Activated naive CD8-positive, alpha-beta T cell (primary cell): ENCODE data around the gene SPATA2L.

Source experiments
- H3K27ac Mint-ChIP-seq: one replicate; pipeline ENCODE4 v1.8.0; 2021; ENCODE audit warnings: mixed read lengths
- H3K27me3 Mint-ChIP-seq: one replicate; pipeline ENCODE4 v1.8.0; 2021; ENCODE audit warnings: mixed read lengths
- H3K36me3 Mint-ChIP-seq: one replicate; pipeline ENCODE4 v1.8.0; 2021; ENCODE audit warnings: mixed read lengths
- H3K4me1 Mint-ChIP-seq: one replicate; pipeline ENCODE4 v1.8.0; 2021; ENCODE audit warnings: low read depth, mixed read lengths
- H3K4me3 Mint-ChIP-seq: one replicate; pipeline ENCODE4 v1.8.0; 2021; ENCODE audit warnings: mild to moderate bottlenecking, mixed read lengths
- H3K9me3 Mint-ChIP-seq: one replicate; pipeline ENCODE4 v1.8.0; 2021; ENCODE audit warnings: low read depth, mixed read lengths

SPATA2L gene

GRCh38 chr16:89701425-89702406 lies at the start of gene SPATA2L:
TSS of gene SPATA2L (minus strand) at chr16:89701705. CDS start at chr16:89701232, 473 bp downstream.
- peak within 1 kb of the TSS; percentile 41 for H3K27ac Mint-ChIP-seq
- H3K4me3 Mint-ChIP-seq: peak within 1 kb of the TSS; percentile 77
- no peaks in the 10 kb centered on the region for H3K9me3 Mint-ChIP-seq
- H3K4me1 Mint-ChIP-seq: peaks cover 14% of the 10 kb centered on the region
- no peaks in the 10 kb centered on the region for H3K27me3 Mint-ChIP-seq
- peaks cover 2% of the 10 kb centered on the region for H3K36me3 Mint-ChIP-seq

GRCh38 chr16:89749637-89750036 lies 48.1 kb upstream of the SPATA2L start:
- H3K4me1 Mint-ChIP-seq: peaks cover 17% of the 10 kb centered on the region
- H3K9me3 Mint-ChIP-seq: no peaks in the 10 kb centered on the region
- no peak overlapping the region for H3K4me3 Mint-ChIP-seq
- H3K36me3 Mint-ChIP-seq: no peaks in the 10 kb centered on the region
- no peak overlapping the region for H3K27ac Mint-ChIP-seq
- no peaks in the 10 kb centered on the region for H3K27me3 Mint-ChIP-seq

- Mint-ChIP-seq H3K4me1 (peaks cover 20% of the 10 kb centered on the region), H3K27ac (no peak overlapping the region), H3K4me3 (no peak overlapping the region), H3K27me3 (no peaks in the 10 kb centered on the region), H3K9me3 (no peaks in the 10 kb centered on the region), H3K36me3 (no peaks in the 10 kb centered on the region)
These were observed 47.4 kb upstream of the SPATA2L start for GRCh38 chr16:89748921-89749320.

- H3K4me3 Mint-ChIP-seq: no peak overlapping the region
- H3K36me3 Mint-ChIP-seq: no peaks in the 10 kb centered on the region
- H3K4me1 Mint-ChIP-seq: peaks cover 29% of the 10 kb centered on the region
- no peaks in the 10 kb centered on the region for H3K9me3 Mint-ChIP-seq
- H3K27ac Mint-ChIP-seq: no peak overlapping the region
- H3K27me3 Mint-ChIP-seq: no peaks in the 10 kb centered on the region
These were observed 46.6 kb upstream of the SPATA2L start for GRCh38 chr16:89748076-89748475.

GRCh38 chr16:89746043-89746442 lies 44.5 kb upstream of the SPATA2L start:
- no peaks in the 10 kb centered on the region for H3K27me3 Mint-ChIP-seq
- H3K36me3 Mint-ChIP-seq: no peaks in the 10 kb centered on the region
- no peaks in the 10 kb centered on the region for H3K9me3 Mint-ChIP-seq
- H3K4me1 Mint-ChIP-seq: peaks cover 39% of the 10 kb centered on the region
- H3K27ac Mint-ChIP-seq: peak overlapping the region; percentile 10
- H3K4me3 Mint-ChIP-seq: no peak overlapping the region

- Mint-ChIP-seq H3K36me3 (no peaks in the 10 kb centered on the region), H3K4me1 (peaks cover 38% of the 10 kb centered on the region)
These were observed 43.3 kb upstream of the SPATA2L start for GRCh38 chr16:89744813-89745212.

GRCh38 chr16:89742948-89743347 lies 41.4 kb upstream of the SPATA2L start:
- H3K27me3 Mint-ChIP-seq: no peaks in the 10 kb centered on the region

More at GRCh38 chr16:89744813-89745212, 43.3 kb upstream of the SPATA2L start:
- Mint-ChIP-seq H3K27ac (no peak overlapping the region), H3K9me3 (no peaks in the 10 kb centered on the region), H3K27me3 (no peaks in the 10 kb centered on the region), H3K4me3 (no peak overlapping the region)

GRCh38 chr16:89741342-89742014 lies 40.0 kb upstream of the SPATA2L start:
- H3K9me3 Mint-ChIP-seq: no peaks in the 10 kb centered on the region
- no peaks in the 10 kb centered on the region for H3K36me3 Mint-ChIP-seq
- H3K4me1 Mint-ChIP-seq: peaks cover 46% of the 10 kb centered on the region
- H3K27me3 Mint-ChIP-seq: no peaks in the 10 kb centered on the region
- peak overlapping the region; percentile 5 for H3K27ac Mint-ChIP-seq
- no peak overlapping the region for H3K4me3 Mint-ChIP-seq

More at GRCh38 chr16:89742948-89743347, 41.4 kb upstream of the SPATA2L start:
- Mint-ChIP-seq H3K9me3 (no peaks in the 10 kb centered on the region), H3K27ac (peak overlapping the region; percentile 59), H3K4me3 (no peak overlapping the region), H3K4me1 (peaks cover 39% of the 10 kb centered on the region), H3K36me3 (no peaks in the 10 kb centered on the region)

- Mint-ChIP-seq H3K27ac (no peak overlapping the region), H3K27me3 (no peaks in the 10 kb centered on the region), H3K36me3 (peaks cover 2% of the 10 kb centered on the region), H3K4me3 (no peak overlapping the region), H3K4me1 (peaks cover 50% of the 10 kb centered on the region), H3K9me3 (no peaks in the 10 kb centered on the region)
These were observed 37.9 kb upstream of the SPATA2L start for GRCh38 chr16:89739383-89739782.

- Mint-ChIP-seq H3K4me3 (no peak overlapping the region), H3K27ac (peak overlapping the region; percentile 10), H3K9me3 (no peaks in the 10 kb centered on the region), H3K4me1 (peaks cover 46% of the 10 kb centered on the region), H3K27me3 (no peaks in the 10 kb centered on the region), H3K36me3 (peaks cover 2% of the 10 kb centered on the region)
These were observed 37.2 kb upstream of the SPATA2L start for GRCh38 chr16:89738538-89739317.

GRCh38 chr16:89738072-89738377 lies 36.5 kb upstream of the SPATA2L start:
- Mint-ChIP-seq H3K4me1 (peaks cover 41% of the 10 kb centered on the region), H3K9me3 (no peaks in the 10 kb centered on the region), H3K27ac (peak overlapping the region; percentile 64), H3K36me3 (peaks cover 2% of the 10 kb centered on the region), H3K27me3 (no peaks in the 10 kb centered on the region), H3K4me3 (no peak overlapping the region)

- H3K27me3 Mint-ChIP-seq: no peaks in the 10 kb centered on the region
- H3K4me3 Mint-ChIP-seq: no peak overlapping the region
- H3K36me3 Mint-ChIP-seq: peaks cover 2% of the 10 kb centered on the region
- peaks cover 41% of the 10 kb centered on the region for H3K4me1 Mint-ChIP-seq
- H3K27ac Mint-ChIP-seq: peak overlapping the region; percentile 64
- H3K9me3 Mint-ChIP-seq: no peaks in the 10 kb centered on the region
These were observed 36.0 kb upstream of the SPATA2L start for GRCh38 chr16:89737341-89738071.

GRCh38 chr16:89736554-89736953 lies 35.0 kb upstream of the SPATA2L start:
- Mint-ChIP-seq H3K36me3 (peaks cover 4% of the 10 kb centered on the region), H3K4me3 (no peak overlapping the region), H3K27ac (no peak overlapping the region), H3K9me3 (no peaks in the 10 kb centered on the region), H3K27me3 (no peaks in the 10 kb centered on the region), H3K4me1 (peaks cover 48% of the 10 kb centered on the region)

- Mint-ChIP-seq H3K9me3 (no peaks in the 10 kb centered on the region), H3K4me1 (peaks cover 58% of the 10 kb centered on the region), H3K27me3 (no peaks in the 10 kb centered on the region), H3K36me3 (peaks cover 4% of the 10 kb centered on the region), H3K27ac (no peak overlapping the region), H3K4me3 (no peak overlapping the region)
These were observed 32.3 kb upstream of the SPATA2L start for GRCh38 chr16:89733792-89734191.
